ENCODE data around the gene PITPNM3.
"Not testable (repeated sequence)": the region's sequence is repeated elsewhere in the genome, so short reads cannot be mapped to it uniquely, and the experiment has no call there.

Gene PITPNM3

DNA sequence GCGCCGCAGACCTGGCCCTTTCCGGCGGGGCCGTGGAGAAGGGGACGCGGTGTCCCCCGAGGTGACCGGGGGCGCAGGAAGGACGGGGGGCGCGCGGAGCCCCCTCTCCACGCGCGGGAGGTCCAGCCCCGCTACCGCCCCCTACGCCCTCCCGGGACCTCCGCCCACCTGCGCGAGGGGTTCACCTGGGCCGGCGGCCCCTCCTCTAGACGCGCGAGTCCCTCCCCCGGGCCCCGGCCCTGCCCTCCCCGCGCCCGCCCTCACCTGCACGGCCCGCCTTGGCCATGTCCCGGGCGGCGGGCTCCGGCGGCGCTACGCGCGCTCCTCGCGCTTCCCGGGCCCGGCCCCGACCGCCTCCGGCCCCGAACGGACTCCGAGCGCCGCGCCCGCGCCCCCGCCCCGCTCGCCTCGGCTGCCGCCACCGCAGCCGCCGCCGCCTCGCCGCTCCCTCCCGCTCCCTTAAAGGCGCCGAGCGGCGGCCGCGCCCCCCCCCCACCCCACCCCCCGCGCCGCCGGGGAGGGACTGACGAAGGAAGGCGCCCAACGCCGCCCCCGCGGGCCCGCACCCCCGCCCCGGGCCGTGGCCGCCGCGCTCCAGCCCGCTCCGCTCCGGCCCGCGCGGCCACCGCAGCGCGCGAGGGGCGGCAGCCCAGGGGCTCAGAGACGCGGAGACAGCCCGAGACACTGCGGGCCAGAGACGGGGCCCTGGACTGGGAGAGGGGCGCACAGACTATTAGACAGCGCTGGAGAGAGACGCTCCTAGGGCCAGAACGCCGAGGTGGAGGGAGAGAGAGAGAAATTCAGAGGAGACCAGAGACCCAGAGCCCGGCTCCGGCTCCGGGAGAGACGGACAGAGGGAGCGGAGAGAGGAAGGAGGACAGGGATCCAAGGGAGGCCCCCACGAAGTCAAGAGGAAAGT is at the start of gene PITPNM3:
Gene PITPNM3 (minus strand): TSS at position 435 of the 919 bp plus-strand sequence. CDS start 149 bp downstream, at position 286.
- DNase-seq: no peak
- ATAC-seq: peak; percentile 27
- Mint-ChIP-seq H3K27me3 (peaks cover 75% of the 10 kb centered on the region), H3K27ac (peak within 1 kb of the TSS in 1 of 2 donors; percentile 78), H3K4me3 (peak within 1 kb of the TSS; percentile 61 to 81), H3K9me3 (no peaks in the 10 kb centered on the region), H3K4me1 (peaks cover 24% of the 10 kb centered on the region)

DNA sequence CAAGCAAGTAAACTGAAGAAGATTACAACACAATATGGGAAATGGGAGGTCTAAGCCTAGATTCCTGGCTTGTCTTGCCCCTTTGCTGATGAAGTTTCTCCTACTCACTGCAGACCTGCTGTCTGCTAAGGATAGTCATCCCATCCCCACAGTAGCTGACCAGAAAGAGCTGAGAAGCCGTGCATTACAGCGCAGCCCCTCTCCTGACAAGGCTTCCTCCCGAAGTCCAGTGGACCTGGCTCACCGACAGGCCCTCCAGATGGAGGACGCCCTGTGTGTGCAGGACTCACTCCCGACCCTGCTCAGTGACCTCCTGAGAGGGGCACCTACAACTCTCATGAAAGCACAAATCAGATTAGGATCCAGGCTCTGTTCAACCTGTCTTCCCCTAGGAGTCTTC is 48.8 kb upstream of the PITPNM3 start:
- no peaks in the 10 kb centered on the region for H3K27me3 Mint-ChIP-seq
- no peak for DNase-seq
- H3K4me3 Mint-ChIP-seq: no peak overlapping the region
- H3K27ac Mint-ChIP-seq: no peak overlapping the region
- no peak for ATAC-seq
- H3K4me1 Mint-ChIP-seq: peaks cover 9% of the 10 kb centered on the region
- H3K9me3 Mint-ChIP-seq: no peaks in the 10 kb centered on the region

DNA sequence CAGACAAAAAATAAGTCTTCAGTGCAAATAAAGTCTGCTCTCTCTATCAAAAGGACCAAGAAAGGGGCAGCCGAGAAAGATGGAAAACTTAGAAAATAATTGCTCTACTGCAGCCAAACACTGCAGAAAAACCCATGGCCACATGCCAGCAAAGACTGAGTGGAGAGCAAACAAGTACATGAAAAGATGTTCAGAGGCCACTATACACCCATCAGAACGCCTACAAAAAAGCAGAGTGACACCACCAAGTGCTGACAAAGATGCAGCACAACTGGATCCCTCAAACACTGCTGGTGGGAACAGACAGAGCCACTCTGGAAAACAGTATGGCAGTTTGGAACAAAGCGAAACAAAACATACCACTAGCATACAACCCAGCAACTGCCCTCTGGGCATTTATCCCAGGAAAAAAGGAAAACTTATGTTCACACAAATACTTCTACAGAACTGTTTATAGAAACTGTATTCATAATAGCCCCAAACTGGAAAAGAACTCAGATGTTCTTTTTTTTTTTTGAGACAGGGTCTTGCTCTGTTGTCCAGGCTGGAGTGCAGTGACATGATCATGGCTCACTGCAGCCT is 47.5 kb upstream of the PITPNM3 start:
- H3K4me1 Mint-ChIP-seq: peaks cover 9% of the 10 kb centered on the region
- no peaks in the 10 kb centered on the region for H3K27me3 Mint-ChIP-seq
- no peak overlapping the region for H3K27ac Mint-ChIP-seq
- no peak overlapping the region for H3K4me3 Mint-ChIP-seq
- no peaks in the 10 kb centered on the region for H3K9me3 Mint-ChIP-seq
- DNase-seq: no peak
- no peak for ATAC-seq

DNA sequence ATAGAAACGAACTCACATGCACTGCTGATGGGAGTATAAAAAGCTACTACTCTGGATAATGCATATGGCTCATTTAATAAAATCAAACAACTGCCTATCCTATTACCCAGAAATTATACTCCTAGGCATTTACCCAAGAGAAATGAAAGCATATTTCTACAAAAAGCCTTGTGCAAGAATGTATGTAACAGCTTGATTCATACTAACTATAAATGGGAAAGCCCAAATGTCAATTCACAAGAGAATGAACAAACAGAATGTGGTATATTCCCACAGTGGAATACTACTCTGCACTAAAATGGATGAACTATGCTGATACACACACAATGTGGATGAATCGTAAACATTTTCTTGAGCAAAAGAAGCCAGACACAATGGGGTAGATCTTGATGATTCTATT is 45.8 kb upstream of the PITPNM3 start:
- ATAC-seq: no peak
- Mint-ChIP-seq H3K27me3 (no peaks in the 10 kb centered on the region), H3K9me3 (no peaks in the 10 kb centered on the region), H3K27ac (no peak overlapping the region), H3K4me3 (no peak overlapping the region), H3K4me1 (peaks cover 9% of the 10 kb centered on the region)
- DNase-seq: no peak

DNA sequence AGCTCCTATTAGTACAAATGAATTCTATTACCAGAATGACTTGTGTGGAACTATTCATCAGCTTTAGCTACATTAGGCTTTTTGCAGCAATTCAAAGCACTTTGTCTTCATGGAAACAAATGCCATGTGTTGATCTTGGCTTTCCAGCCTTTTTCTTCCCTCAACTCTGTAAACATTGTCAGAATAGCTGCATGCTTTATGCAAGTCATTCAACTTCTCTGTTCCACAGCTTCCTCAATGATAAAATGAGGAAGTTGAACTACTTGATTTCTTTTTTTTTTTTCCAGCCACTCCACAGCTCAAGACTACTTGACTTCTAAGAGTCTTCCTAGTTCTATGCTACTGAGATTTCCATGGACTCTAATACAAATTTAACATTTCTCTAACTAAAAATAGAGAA is 43.0 kb upstream of the PITPNM3 start:
- Mint-ChIP-seq H3K4me1 (peaks cover 9% of the 10 kb centered on the region), H3K27me3 (no peaks in the 10 kb centered on the region), H3K27ac (no peak overlapping the region), H3K9me3 (no peaks in the 10 kb centered on the region), H3K4me3 (no peak overlapping the region)
- no peak for ATAC-seq
- no peak for DNase-seq

DNA sequence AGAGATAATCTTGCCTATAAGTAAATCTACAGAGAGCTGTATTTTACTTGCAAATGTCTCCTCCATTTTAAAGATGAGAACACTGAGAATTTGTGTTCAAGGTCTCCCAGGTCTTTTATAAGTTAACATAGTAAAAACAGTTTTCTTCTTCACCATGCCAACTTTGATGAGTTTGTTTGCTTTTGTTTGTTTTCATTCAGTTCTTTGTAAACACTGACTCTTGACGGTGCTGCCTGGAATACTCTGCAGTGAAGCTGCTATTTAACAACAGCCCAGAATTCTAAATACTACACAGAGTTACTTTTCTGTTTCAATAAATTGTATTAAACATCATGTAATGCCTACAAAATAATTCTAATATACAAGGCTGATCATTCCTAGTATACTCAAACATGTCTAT is 41.4 kb upstream of the PITPNM3 start:
- Mint-ChIP-seq H3K27me3 (no peaks in the 10 kb centered on the region), H3K9me3 (no peaks in the 10 kb centered on the region), H3K4me3 (no peak overlapping the region), H3K4me1 (peaks cover 1% of the 10 kb centered on the region), H3K27ac (no peak overlapping the region)
- DNase-seq: no peak
- no peak for ATAC-seq

DNA sequence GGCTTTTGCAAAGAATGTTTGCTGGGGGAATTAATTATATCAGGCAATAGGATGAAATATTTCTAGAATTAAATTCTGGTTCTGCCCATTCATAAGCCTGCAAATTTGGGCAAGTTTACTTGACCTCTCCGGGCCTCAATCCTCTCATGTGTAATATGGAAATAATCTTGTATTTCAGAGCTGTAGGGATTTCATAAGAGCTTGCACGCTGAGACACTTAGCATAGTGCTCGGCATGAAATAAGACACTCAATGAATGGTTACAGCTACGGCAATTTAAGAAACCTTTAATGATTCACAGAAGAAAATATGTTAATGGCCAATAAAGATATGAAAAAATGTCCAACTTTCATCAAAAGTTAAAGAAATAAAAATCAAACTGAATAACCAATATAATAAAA is 40.6 kb upstream of the PITPNM3 start:
- DNase-seq (no peak), ATAC-seq (no peak)
- no peak overlapping the region for H3K4me3 Mint-ChIP-seq
- H3K4me1 Mint-ChIP-seq: peaks cover 2% of the 10 kb centered on the region
- H3K27me3 Mint-ChIP-seq: no peaks in the 10 kb centered on the region
- H3K9me3 Mint-ChIP-seq: no peaks in the 10 kb centered on the region
- H3K27ac Mint-ChIP-seq: no peak overlapping the region

DNA sequence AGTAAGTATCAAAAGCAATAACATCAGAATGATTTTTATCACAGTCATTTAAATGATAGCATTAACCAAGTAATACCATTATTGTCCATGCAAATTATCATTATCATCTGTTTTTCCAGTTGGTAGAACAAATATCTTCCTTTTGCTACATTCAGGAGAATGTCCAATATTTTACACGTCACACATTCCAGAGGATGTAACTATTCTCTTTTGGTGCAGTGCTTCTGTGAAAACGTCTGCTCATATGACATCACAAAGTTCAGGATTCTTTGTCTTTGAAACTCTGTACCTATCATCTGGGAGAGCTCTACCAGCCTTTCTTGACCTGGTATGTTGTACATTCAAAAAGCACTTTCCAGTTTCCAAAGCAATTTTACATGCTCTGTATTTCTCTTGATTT is 40.2 kb upstream of the PITPNM3 start:
- Mint-ChIP-seq H3K4me1 (peaks cover 6% of the 10 kb centered on the region), H3K27me3 (no peaks in the 10 kb centered on the region)
- ATAC-seq: no peak

DNA sequence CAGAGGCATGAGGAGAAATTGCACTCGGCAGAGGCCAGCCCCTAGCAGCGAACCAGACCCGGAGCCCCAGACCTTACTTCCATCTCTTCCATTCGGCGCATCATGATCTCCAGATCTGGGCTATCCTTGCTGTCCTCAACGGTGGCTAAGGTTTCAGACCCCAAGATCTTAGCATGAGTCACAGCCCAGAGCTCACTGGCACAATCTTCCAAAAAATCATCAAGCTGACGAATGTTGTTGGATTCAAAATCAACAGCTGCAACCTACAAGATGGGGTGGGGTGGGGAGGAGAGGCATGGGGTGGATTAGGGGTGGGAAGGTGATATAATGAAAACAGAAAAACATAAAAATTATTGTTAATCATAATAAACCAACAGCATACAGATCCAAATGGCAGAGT is 39.7 kb upstream of the PITPNM3 start:
- DNase-seq (no peak), ATAC-seq (no peak)
- Mint-ChIP-seq H3K4me3 (no peak overlapping the region), H3K4me1 (peaks cover 6% of the 10 kb centered on the region), H3K27ac (no peak overlapping the region), H3K27me3 (no peaks in the 10 kb centered on the region), H3K9me3 (no peaks in the 10 kb centered on the region)

More for the DNA sequence above, 40.2 kb upstream of the PITPNM3 start:
- no peaks in the 10 kb centered on the region for H3K9me3 Mint-ChIP-seq
- no peak overlapping the region for H3K4me3 Mint-ChIP-seq
- DNase-seq: no peak
- H3K27ac Mint-ChIP-seq: no peak overlapping the region

DNA sequence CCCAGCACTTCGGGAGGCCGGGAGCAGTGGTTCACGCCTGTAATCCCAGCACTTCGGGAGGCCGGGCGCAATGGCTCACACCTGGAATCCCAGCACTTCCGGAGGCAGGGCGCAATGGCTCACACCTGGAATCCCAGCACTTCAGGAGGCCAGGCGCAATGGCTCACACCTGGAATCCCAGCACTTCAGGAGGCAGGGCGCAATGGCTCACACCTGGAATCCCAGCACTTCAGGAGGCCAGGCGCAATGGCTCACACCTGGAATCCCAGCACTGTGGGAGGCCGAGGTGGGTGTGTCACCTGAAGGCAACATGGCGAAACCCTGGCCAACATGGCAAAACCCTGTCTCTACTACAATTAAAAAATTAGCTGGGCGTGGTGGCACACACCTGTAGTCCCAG is 37.0 kb upstream of the PITPNM3 start:
- not testable (repeated sequence) for H3K4me1 Mint-ChIP-seq, H3K27ac Mint-ChIP-seq, ATAC-seq, H3K4me3 Mint-ChIP-seq, DNase-seq, H3K9me3 Mint-ChIP-seq, H3K27me3 Mint-ChIP-seq

DNA sequence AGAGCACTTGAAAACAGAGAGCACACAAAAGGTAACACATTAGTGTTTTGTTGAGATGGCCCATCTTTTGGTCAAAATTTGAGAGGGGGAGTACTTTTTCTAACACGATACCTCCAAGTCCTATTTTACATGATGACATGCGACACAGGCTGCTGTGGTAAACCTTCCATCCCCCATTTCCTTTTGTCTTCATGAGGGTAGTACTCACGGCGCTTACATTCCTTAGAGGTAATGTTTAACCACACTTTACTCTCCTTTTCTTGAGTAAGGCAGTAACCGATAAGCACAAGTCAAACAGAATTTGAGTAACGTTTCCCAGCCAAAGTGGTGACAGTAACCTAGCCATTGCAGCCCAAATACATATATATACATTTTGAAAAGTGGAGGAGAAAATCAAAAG is 35.8 kb upstream of the PITPNM3 start:
- H3K27me3 Mint-ChIP-seq: no peaks in the 10 kb centered on the region
- H3K4me3 Mint-ChIP-seq: no peak overlapping the region
- DNase-seq: no peak
- peaks cover 6% of the 10 kb centered on the region for H3K4me1 Mint-ChIP-seq
- no peak for ATAC-seq
- H3K27ac Mint-ChIP-seq: peak overlapping the region in 1 of 2 donors; percentile 29
- no peaks in the 10 kb centered on the region for H3K9me3 Mint-ChIP-seq

DNA sequence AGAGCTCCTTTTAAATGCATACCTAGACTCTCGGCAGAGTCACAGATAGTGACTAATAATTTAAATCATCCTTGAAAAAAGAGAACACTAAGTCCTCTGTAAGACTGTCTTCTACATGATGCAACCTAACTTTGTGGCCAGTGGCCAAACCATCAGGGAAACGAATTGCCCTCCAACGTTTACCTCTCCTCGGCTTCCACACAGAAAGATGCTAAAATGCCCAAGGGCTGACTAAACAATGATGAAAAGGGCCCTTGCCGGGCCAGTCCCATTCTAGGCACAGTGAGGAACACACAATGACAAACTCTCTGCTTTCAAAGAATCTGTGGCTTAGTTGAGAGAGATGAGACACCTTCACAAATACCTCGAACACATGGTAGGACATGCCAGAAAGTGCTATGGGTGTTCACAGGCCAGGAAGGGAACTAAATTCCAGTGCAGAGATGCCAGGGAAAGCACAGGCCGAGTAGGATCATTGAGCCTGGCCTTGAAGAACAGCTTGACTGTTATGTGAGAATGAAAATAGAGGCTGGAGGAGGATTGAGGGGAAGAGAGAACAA is 35.3 kb upstream of the PITPNM3 start:
- no peaks in the 10 kb centered on the region for H3K9me3 Mint-ChIP-seq

DNA sequence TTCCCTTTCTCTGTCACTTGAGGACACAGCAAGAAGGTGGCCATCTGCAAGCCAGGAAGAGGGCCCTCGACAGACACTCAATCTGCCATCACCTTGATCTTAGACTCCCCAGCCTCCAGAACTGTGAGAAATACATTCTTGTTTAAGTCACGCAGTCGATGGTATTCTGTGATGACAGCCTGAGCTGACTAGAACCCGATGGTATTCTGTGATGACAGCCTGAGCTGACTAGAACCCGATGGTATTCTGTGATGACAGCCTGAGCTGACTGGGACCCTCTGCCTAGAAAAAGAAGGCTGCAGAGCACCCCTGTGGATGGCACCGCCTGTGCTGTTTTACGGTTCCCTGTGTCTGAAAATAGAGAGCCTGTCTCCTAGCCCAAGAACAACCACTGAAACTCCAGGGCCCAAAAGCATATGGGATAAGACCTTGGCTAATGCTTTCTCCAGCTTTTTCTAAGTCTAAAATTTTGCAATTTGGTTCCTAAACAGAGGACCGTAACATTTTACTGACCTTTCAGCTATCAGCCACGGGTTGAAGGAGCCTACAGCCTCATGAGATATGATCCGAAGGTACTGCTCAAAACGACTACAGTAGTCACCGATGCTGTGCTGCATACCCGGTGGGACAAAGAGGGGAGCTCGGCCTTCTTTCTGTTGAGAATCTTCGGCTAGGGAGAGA is 33.1 kb upstream of the PITPNM3 start:
- no peaks in the 10 kb centered on the region for H3K27me3 Mint-ChIP-seq
- ATAC-seq: no peak

More for the DNA sequence above, 35.3 kb upstream of the PITPNM3 start:
- ATAC-seq: no peak
- no peak overlapping the region for H3K4me3 Mint-ChIP-seq
- DNase-seq: no peak
- H3K4me1 Mint-ChIP-seq: peaks cover 6% of the 10 kb centered on the region
- H3K27ac Mint-ChIP-seq: peak overlapping the region in 1 of 2 donors; percentile 29
- no peaks in the 10 kb centered on the region for H3K27me3 Mint-ChIP-seq

DNA sequence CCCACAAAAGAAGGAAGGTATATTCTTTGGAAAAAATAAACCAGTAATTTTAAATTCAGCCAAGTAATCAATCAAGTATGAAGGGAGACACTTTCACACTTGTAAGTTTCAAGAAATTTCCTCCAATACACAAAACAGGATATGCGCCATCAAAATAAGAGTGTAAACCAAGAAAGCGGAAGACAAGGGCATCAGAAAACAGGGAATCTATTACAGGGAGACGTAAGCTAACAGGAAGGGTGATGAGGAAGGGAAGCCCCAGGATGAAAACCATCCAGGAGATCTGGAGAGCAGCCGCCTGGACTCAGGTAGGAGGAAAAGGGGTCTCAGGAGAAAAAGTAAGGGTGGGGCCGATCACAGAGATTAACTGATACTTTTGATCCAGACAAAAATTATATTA is 31.8 kb upstream of the PITPNM3 start:
- DNase-seq: no peak
- Mint-ChIP-seq H3K9me3 (no peaks in the 10 kb centered on the region), H3K4me1 (peaks cover 6% of the 10 kb centered on the region), H3K27ac (no peak overlapping the region), H3K27me3 (no peaks in the 10 kb centered on the region), H3K4me3 (no peak overlapping the region)
- no peak for ATAC-seq

More for the DNA sequence above, 33.1 kb upstream of the PITPNM3 start:
- no peak for DNase-seq
- no peak overlapping the region for H3K4me3 Mint-ChIP-seq
- H3K27ac Mint-ChIP-seq: no peak overlapping the region
- peaks cover 6% of the 10 kb centered on the region for H3K4me1 Mint-ChIP-seq
- H3K9me3 Mint-ChIP-seq: no peaks in the 10 kb centered on the region

DNA sequence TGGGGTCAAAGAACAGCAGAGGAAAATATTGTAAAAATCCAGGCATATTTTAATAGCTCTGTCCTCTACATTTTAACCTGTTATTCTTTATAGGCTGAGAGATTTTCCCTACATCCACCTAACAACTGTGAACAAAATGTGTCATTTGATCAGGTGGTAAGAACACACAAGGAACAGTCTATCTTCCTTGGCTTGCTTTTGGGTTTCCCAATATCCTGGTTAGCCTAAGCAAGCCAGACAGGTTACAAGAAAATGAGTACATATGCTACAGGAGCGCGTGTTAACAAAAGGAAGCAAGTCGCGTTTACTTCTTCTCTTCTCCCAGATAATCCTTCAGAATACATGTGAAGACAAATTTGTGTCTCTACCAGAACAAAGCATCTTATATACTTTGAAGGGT is 31.0 kb upstream of the PITPNM3 start:
- DNase-seq (no peak), ATAC-seq (no peak)
- H3K27ac Mint-ChIP-seq: peak overlapping the region in 1 of 2 donors; percentile 10
- peaks cover 6% of the 10 kb centered on the region for H3K4me1 Mint-ChIP-seq
- H3K9me3 Mint-ChIP-seq: no peaks in the 10 kb centered on the region
- H3K4me3 Mint-ChIP-seq: no peak overlapping the region
- H3K27me3 Mint-ChIP-seq: no peaks in the 10 kb centered on the region

DNA sequence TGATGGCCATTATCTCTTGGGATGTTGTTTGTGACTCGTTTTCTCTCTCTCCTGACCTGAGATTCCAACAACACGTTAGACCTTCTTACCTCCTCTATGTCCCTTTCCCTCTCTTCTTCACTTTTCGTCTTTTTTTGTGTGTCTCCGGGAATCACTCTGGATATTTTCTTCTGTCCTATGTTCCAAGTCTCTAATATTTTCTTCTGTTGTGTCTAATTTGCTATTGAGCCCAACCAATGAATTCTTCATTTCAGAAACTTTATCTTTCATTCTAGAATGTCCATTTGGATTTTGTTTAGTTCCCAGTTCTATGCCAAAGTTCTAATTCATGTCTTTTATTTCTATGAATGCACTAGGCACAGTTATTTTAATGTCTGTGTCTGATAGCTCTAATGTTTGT is 27.1 kb upstream of the PITPNM3 start:
- H3K4me3 Mint-ChIP-seq: no peak overlapping the region
- ATAC-seq (no peak), DNase-seq (no peak)
- H3K4me1 Mint-ChIP-seq: no peaks in the 10 kb centered on the region
- no peak overlapping the region for H3K27ac Mint-ChIP-seq
- H3K27me3 Mint-ChIP-seq: no peaks in the 10 kb centered on the region
- H3K9me3 Mint-ChIP-seq: no peaks in the 10 kb centered on the region

All from stimulated activated naive CD8-positive, alpha-beta T cell treated with anti-CD3 and anti-CD28 coated beads, Interleukin-15, amount 100 ng/mL, for 72 hours (primary cell).